ENCODE data around the gene ARHGAP15. TPM values are rescaled to one million over a fixed set of nuclear protein-coding genes. Genes with fewer than 3 reads are reported as not detected.

ARHGAP15 gene
- total RNA-seq, 2 donors from 2014 or later = 11.0 to 11.8 TPM

DNA sequence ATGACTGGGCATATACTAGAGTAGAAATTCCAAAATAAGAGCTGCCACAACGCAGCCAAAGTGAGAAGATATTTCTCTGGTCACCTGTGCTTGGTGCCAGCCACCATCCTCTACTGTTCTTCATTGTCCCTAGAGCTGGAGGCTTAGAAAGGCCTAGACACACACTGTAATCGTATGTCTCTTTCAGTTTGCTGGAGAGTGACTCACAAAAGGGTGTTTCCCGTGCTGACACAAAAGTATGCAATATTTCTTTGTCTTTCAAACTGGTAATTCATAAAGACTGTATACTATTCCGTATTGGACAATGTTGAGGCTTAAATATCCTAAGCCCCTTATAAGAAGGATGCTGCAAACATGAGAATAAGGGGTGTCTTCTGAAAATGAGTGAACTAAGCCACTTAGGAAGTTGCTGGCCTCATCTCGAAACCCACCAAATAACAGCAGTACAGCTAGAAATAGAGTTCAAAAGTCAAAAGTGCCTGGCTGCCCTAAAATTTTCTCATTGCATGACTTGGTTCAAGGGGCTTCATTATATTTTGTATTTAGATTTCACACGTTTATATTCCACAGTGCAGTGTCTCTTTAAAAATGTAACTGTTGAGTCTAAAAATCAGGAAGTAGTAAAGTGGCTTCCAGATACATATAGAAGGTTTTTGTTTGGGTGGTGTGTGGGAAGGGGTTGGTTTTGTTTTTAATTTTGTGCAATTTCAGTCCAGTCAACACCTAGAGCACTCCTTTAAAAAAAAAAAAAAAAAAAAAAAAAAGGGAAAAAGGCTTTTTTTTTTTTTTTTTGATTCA lies 601.1 kb downstream of the ARHGAP15 start:
- H3K27ac ChIP-seq = no peak overlapping the region
- no peak for TF ChIP-seq CTCF (IDR thresholded peaks at IDR 0.05)
- no peak overlapping the region for H3K4me3 ChIP-seq
- H3K4me1 ChIP-seq (ENCODE audit: control insufficient read depth in 1 of 2, low read depth in 2 of 2) = no peaks in the 10 kb centered on the region
- H3K9me3 ChIP-seq = no peaks in the 10 kb centered on the region
- DNase-seq (ENCODE audit: low spot score) = no peak
- ATAC-seq (ENCODE audit: insufficient number of reproducible peaks, low FRiP score, low read depth) = no peak
- no peaks in the 10 kb centered on the region for H3K36me3 ChIP-seq
- no peaks in the 10 kb centered on the region for H3K27me3 ChIP-seq (replicated peaks; ENCODE audit: insufficient read depth)

DNA sequence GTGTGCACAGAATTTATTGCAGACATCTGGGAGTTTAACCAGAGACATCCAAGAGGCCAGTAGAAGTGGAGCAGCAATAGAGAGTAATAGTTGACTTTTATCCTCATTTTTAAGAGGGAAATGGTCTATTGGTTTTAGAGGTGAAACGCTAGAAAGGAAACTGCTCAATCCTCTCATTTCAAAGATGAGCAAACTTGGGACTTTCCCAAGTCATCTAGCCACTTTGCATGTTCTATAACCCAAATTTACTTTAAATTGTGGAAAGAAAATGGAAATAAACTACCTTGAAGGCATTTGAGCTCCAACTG lies 601.7 kb downstream of the ARHGAP15 start:
- DNase-seq (ENCODE audit: low spot score) (no peak), ATAC-seq (ENCODE audit: insufficient number of reproducible peaks, low FRiP score, low read depth) (no peak)
- no peaks in the 10 kb centered on the region for H3K4me1 ChIP-seq (ENCODE audit: control insufficient read depth in 1 of 2, low read depth in 2 of 2)
- no peaks in the 10 kb centered on the region for H3K27me3 ChIP-seq (replicated peaks; ENCODE audit: insufficient read depth)
- H3K9me3 ChIP-seq = no peaks in the 10 kb centered on the region
- H3K27ac ChIP-seq = no peak overlapping the region
- no peak overlapping the region for H3K4me3 ChIP-seq
- H3K36me3 ChIP-seq = no peaks in the 10 kb centered on the region
- no peak for TF ChIP-seq CTCF (IDR thresholded peaks at IDR 0.05)

DNA sequence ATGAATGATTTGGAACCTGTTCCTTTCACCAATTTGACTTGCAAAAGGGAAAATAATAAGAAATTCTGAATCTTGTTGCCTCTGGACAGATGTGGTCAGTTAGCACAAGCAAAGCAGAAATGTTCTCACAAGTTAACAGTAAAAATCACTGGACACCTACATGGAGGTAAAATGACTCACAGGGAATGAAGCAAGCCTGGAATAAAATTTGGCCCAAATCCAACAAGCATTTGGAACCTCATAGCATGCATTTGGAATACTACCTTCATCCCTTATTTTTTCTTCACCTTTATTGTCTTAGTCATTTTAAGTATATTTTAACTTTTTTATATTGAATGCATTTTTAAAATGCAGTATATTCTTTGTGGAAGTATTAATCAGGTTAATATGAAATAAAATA lies 602.9 kb downstream of the ARHGAP15 start:
- H3K4me3 ChIP-seq = no peak overlapping the region
- no peak for ATAC-seq (ENCODE audit: insufficient number of reproducible peaks, low FRiP score, low read depth)
- H3K27ac ChIP-seq = no peak overlapping the region
- no peak for TF ChIP-seq CTCF (IDR thresholded peaks at IDR 0.05)
- no peak for DNase-seq (ENCODE audit: low spot score)
- H3K4me1 ChIP-seq (ENCODE audit: control insufficient read depth in 1 of 2, low read depth in 2 of 2) = no peaks in the 10 kb centered on the region
- no peaks in the 10 kb centered on the region for H3K9me3 ChIP-seq
- no peaks in the 10 kb centered on the region for H3K27me3 ChIP-seq (replicated peaks; ENCODE audit: insufficient read depth)
- no peaks in the 10 kb centered on the region for H3K36me3 ChIP-seq

GRCh38 chr2:143732871-143733270 lies 603.7 kb downstream of the ARHGAP15 start:
- no peaks in the 10 kb centered on the region for H3K4me1 ChIP-seq (ENCODE audit: control insufficient read depth in 1 of 2, low read depth in 2 of 2)
- no peaks in the 10 kb centered on the region for H3K36me3 ChIP-seq
- TF ChIP-seq CTCF (IDR thresholded peaks at IDR 0.05) = no peak
- no peak overlapping the region for H3K4me3 ChIP-seq
- H3K27me3 ChIP-seq (replicated peaks; ENCODE audit: insufficient read depth) = no peaks in the 10 kb centered on the region
- H3K27ac ChIP-seq = no peak overlapping the region
- H3K9me3 ChIP-seq = no peaks in the 10 kb centered on the region
- no peak for ATAC-seq (ENCODE audit: insufficient number of reproducible peaks, low FRiP score, low read depth)
- no peak for DNase-seq (ENCODE audit: low spot score)

DNA sequence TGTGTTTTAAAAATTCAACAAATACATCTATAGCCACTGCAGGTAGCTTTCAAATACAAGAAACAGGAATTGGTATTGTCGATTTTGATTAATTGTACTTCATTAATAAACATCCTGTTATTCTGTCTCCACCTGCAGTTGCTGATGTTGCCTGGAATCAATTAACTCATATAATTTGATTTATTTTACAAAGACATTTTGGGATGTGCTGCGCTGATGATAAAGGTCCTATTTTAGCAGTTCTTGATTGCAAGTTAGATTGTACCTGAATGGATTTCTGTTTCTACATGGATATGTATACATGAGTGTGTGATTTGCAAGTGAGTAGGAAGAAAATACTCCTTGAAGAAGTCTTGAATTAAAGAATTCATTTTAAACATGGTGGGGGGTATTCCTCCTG lies 605.3 kb downstream of the ARHGAP15 start:
- no peak for TF ChIP-seq CTCF (IDR thresholded peaks at IDR 0.05)
- Histone ChIP-seq H3K4me3 (no peak overlapping the region), H3K27ac (no peak overlapping the region), H3K4me1 (ENCODE audit: control insufficient read depth in 1 of 2, low read depth in 2 of 2) (no peaks in the 10 kb centered on the region), H3K27me3 (replicated peaks; ENCODE audit: insufficient read depth) (no peaks in the 10 kb centered on the region), H3K9me3 (no peaks in the 10 kb centered on the region), H3K36me3 (no peaks in the 10 kb centered on the region)
- ATAC-seq (ENCODE audit: insufficient number of reproducible peaks, low FRiP score, low read depth) (no peak), DNase-seq (ENCODE audit: low spot score) (no peak)

All from thoracic aorta (tissue), 2 donors.